GM12864 (cell line): ENCODE results near the gene TINAGL1.

Source experiments
- DNase-seq: peaks from one replicate; pipeline ENCODE4 v3.0.0-alpha.2; 2011; ENCODE audit warnings: low read depth
- H3K4me3 ChIP-seq: 2 replicates; pipeline ENCODE4 v1.5.1; 2011; ENCODE audit warnings: mild to moderate bottlenecking, low read depth, low read length, control low read depth
- TF ChIP-seq, protein P1 (sequence below): IDR thresholded peaks from 2 replicates; pipeline ENCODE4 v1.5.1; 2011; ENCODE audit warnings: low read depth, mild to moderate bottlenecking, moderate library complexity, low read length, control low read depth, inconsistent platforms; ENCODE audit errors: missing control alignments

TINAGL1 gene

DNA sequence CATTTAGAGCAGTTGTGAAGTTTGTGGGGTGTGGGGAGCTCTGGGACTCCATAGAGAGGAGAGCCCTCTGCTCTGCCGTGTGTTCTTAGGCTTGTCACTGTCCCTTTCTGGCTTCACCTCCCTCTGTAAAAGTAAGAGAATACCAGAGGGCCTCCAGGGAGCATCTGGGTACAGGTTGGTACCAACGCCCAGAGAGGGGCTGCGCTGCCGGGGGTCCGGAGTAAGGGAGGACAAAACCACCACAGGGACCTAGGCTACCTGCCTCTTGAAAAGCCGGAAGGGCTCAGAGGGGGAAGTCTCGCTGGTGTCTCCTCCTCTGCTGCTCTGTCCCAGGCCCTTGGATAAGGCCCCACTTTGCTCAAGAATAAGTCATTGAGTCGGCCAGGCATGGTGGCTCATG lies 3.1 kb upstream of the TINAGL1 start:
- no peak overlapping the region for H3K4me3 ChIP-seq
- TF ChIP-seq, protein P1, sequence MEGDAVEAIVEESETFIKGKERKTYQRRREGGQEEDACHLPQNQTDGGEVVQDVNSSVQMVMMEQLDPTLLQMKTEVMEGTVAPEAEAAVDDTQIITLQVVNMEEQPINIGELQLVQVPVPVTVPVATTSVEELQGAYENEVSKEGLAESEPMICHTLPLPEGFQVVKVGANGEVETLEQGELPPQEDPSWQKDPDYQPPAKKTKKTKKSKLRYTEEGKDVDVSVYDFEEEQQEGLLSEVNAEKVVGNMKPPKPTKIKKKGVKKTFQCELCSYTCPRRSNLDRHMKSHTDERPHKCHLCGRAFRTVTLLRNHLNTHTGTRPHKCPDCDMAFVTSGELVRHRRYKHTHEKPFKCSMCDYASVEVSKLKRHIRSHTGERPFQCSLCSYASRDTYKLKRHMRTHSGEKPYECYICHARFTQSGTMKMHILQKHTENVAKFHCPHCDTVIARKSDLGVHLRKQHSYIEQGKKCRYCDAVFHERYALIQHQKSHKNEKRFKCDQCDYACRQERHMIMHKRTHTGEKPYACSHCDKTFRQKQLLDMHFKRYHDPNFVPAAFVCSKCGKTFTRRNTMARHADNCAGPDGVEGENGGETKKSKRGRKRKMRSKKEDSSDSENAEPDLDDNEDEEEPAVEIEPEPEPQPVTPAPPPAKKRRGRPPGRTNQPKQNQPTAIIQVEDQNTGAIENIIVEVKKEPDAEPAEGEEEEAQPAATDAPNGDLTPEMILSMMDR: no peak
- no peak for DNase-seq

DNA sequence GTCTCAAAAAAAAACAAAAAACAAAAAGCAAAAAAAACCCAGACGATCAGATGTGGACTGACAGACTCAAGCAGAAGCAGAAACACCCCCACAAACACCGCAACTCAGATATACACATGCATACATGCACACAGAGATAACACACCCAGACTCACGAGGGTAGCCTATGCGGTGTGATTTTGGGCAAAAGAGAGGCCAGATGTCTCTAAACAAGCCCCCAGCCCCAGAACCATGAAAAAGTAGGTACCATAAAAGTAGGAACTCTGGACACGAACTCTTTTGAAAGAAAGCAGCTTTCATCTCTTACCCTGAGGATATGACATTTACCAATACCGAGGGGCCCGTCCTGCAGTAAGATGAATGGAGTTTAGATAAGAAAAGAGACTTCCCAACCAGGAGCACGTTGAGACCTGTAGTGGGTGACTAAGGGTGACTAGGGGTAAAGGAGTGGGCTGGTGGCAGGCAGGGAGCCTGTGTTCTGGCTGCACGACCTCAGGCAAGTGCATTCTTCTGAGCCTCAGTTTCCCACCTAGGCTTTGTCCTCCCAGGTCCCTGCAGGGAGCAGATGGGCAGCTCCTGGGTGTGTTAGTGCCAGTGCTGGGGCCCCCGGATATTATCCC lies 1.5 kb upstream of the TINAGL1 start:
- H3K4me3 ChIP-seq: no peak overlapping the region
- DNase-seq: no peak
- TF ChIP-seq, protein P1: no peak

- DNase-seq: no peak
- TF ChIP-seq, protein P1: no peak
- no peak overlapping the region for H3K4me3 ChIP-seq
These were observed 760 bp upstream of the TINAGL1 start for GRCh38 chr1:31575369-31576140.

GRCh38 chr1:31576743-31577455 lies 584 bp downstream of the TINAGL1 start:
- TF ChIP-seq, protein P1: no peak
- no peak for DNase-seq
- H3K4me3 ChIP-seq: no peak overlapping the region

DNA sequence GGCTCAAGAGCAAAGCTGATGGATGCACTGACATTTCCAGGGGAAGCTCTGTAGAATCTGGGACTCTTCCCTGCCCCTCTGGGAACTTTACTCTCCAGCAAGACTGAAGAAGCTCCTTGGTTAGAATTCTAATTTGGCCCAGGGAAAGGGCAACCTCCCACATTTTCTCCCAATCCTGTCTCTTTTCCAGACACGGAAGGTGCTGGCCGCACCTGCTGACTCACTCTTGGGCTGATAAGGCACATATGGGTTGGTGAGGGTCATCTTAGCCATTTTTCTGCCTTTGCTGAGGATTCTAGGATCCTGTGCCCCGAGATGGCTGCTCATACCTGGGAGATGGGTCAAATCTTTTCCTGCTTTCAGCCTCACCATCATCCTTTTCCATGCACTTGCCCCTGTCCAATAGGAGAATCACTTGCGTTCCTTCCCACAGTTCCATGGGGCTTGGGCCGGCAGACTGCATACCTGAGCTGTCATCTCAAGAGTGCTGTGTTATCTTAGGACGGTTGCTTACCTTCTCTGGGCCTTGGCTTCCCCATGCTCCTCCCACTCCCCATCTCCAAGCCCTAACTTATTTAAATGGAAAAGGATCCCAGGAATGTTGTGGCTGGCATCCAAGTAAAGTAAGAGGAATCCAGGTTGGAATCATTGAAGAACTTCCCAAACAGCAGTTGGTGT lies 1.3 kb downstream of the TINAGL1 start:
- TF ChIP-seq, protein P1: no peak
- no peak for DNase-seq
- no peak overlapping the region for H3K4me3 ChIP-seq

- H3K4me3 ChIP-seq: no peak overlapping the region
- no peak for DNase-seq
- TF ChIP-seq, protein P1: no peak
These were observed 3.1 kb downstream of the TINAGL1 start for GRCh38 chr1:31579374-31579773.
